ENCODE results near the gene ASB3.
"Not testable (repeated sequence)": the region's sequence is repeated elsewhere in the genome, so short reads cannot be mapped to it uniquely, and the experiment has no call there.

Gene ASB3

GRCh38 chr2:53727921-53728320, 58.8 kb downstream of the ASB3 start:
- DNase-seq, result no peak

- no peak for DNase-seq
These were observed 61.1 kb downstream of the ASB3 start for GRCh38 chr2:53725662-53726061.

- no peak for DNase-seq
These were observed 62.2 kb downstream of the ASB3 start for GRCh38 chr2:53724536-53724935.

GRCh38 chr2:53720944-53721343, 65.8 kb downstream of the ASB3 start:
- not testable (repeated sequence) for DNase-seq

GRCh38 chr2:53715568-53715967, 71.2 kb downstream of the ASB3 start:
- no peak for DNase-seq

DNA sequence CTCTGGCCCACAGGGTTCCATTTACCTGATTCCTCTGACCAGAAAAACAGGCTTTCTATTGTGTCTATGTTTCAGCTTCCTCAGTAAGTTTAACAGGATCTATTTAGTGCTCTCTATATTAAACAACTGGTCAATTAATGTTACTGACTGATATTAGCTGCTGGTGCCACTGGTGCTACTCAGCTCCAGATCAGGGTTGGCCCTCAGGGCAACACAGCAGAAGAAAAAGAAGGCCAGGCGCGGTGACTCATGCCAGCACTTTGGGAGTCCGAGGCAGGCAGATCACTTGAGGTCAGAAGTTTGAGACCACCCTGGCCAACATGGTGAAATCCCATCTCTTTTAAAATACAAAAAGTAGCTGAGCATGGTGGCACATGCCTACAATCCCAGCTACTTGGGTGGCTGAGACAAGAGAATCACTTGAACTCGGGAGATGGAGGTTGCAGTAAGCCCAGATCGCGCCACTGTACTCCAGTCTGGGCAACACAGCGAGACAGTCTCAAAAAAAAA, 75.4 kb downstream of the ASB3 start:
- no peak for DNase-seq

DNA sequence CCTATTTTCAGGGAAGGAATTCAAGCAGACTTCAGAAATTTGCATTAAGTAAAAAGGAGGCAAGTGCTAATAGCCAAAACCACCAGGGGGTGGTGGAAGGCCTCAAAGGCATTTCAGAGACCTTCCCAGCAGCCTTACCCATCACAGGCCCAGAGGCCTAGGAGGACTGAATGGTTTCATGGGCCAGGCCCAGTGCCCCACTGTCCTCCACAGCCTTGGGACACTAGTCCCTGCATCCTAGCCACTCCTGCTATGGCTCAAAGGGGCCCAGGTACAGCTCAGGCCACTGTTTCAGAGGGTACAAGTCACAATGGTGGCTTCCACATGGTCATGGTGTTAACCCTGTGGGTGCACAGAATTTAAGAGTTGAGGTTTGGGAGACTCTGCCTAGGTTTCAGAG, 77.8 kb downstream of the ASB3 start:
- DNase-seq, result no peak

- DNase-seq, result no peak
These were observed 85.5 kb downstream of the ASB3 start for GRCh38 chr2:53701221-53701620.

DNA sequence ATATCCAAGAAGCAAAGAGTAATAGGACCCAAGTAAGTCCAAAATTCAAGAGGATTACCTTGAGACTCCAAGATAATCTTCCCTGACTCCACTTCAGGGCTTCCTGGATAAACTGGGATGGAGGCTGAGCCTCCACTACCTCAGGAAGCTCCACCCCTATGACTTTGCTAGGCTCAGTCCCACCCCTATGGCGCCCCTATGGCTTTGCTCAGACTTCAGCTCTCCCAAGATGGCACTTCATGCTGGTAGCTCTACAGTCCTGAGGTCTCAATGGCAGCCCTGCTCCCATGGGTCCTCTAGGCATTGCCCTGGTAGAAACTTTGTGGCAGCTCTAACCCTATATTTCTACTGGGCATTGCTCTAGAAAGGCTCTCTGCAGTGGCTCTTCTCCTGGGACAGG, 89.1 kb downstream of the ASB3 start:
- DNase-seq, result no peak

- DNase-seq, result no peak
These were observed 89.7 kb downstream of the ASB3 start for GRCh38 chr2:53697092-53697491.

- DNase-seq, result no peak
These were observed 91.2 kb downstream of the ASB3 start for GRCh38 chr2:53695575-53695974.

DNA sequence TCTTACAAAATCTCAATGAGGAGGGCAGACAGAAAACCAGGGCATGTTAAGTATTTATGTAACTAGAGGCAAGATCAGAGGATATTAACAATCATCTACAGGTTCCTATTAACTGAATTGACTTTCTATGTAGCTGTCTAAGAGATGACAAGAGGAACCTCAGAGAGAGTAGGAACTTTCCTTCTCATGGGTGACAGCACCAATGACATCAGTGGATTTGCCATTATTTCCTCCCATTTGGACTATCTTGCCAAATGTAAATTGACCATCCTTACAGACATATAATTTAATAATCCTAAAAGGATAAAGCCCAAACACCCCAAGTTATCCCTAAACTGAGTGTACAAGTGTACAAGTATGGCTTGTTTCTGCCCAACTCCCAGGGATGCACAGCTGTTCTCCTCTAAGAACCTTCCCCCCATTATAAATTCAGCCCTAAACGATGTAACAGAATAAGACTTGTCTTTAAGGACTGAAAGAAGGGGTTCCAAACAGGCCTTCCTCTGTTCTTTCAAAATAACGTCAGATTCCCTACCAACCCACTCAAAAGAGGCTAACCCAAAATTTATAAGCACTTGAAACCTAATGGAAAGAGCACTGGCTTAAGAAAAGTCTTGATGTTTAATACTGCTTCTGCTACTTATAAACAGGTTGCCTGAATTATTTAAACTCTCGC, 92.5 kb downstream of the ASB3 start:
- no peak for DNase-seq

DNA sequence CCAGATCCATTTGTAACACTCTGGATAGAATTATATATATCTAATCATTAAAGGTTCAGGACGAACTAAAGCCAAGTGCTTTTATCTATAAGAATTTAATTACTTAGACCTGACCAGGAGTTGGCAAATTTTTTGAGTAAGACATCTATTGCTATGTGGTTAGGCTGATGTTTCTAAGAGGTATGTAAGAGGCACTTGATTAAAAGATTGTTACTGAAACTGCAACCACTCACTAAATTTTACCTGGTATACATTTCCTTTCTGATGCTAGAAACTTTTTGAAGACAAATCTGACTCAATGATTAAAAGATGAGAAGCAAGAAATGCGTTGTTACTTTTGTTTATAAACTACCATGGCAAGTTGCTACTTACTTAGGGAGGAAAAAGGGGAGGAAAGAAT, 95.9 kb downstream of the ASB3 start:
- DNase-seq, result no peak

- no peak for DNase-seq
These were observed 113.8 kb downstream of the ASB3 start for GRCh38 chr2:53672881-53673522.

DNA sequence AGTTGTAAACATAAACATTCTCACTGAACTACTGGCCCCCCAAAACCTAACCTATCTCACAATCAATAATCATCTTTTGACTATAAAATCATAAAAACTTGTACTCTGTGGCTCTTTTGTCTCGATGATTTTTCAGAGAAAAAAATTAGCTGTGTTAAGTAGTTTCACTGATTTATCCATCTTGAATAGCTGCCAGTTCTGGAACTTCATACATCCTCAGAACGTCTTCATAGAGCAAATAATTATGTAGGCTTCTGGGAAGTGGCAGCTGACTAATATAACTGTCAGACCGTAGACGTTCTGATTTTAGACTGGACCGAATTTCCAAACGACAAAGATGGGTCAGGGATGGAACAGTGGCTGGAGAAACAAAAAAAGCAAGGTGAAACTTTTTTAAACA, 116.4 kb downstream of the ASB3 start:
- DNase-seq, result no peak

GRCh38 chr2:53668624-53669026, 118.1 kb downstream of the ASB3 start:
- DNase-seq, result no peak

DNA sequence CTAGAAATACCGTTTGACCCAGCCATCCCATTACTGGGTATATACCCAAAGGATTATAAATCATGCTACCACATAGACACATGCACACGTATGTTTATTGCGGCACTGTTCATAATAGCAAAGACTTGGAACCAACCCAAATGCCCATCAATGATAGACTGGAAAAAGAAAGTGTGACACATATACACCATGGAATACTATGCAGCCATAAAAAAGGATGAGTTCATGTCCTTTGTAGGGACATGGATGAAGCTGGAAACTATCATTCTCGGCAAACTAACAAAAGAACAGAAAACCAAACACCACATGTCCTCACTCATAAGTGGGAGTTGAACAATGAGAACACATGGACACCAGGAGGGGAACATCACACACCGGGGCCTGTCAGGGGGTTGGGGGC, 119.6 kb downstream of the ASB3 start:
- DNase-seq, result not testable (repeated sequence)

DNA sequence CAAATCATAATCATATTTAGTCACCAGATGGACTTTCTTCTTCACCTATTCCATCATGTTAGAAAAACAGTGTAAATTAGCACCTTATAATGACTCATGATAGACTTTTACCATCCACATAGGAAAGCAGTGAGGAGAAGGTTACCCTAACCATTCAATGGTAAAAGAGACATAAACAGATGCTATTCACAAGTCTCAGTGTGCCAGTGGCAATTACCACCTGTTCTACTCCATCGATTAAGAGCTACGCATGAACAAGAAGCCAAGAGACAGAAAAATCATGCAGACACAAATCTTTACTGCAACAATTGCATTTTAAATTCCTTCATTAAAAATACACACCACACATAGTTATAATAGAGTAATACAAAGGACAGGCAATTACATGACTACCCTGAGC, 125.9 kb downstream of the ASB3 start:
- no peak for DNase-seq

- not testable (repeated sequence) for DNase-seq
These were observed 128.3 kb downstream of the ASB3 start for GRCh38 chr2:53658474-53658873.

DNA sequence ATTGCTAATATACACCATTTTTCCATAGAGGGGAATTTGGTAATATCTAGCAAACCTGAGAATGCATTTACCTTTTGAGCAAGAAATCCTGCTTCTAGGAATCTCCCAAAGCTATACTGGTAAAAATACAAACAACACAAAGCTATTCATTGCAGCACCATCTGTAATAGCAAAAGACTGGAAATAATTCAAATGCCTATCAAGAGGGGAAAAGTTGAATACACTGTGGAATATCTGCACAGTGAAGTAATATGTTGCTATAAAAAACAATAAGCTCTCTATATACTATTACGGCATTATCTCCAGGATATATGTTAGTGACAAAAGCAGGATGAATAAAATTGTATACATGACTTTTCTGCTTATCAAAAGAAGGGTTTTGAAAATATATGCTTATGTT, 131.5 kb downstream of the ASB3 start:
- DNase-seq, result no peak

GRCh38 chr2:53654396-53654795, 132.4 kb downstream of the ASB3 start:
- no peak for DNase-seq

- DNase-seq, result no peak
These were observed 134.6 kb downstream of the ASB3 start for GRCh38 chr2:53652131-53652530.

GRCh38 chr2:53646788-53647187, 140.0 kb downstream of the ASB3 start:
- no peak for DNase-seq

- no peak for DNase-seq
These were observed 145.5 kb downstream of the ASB3 start for GRCh38 chr2:53641290-53641689.

DNA sequence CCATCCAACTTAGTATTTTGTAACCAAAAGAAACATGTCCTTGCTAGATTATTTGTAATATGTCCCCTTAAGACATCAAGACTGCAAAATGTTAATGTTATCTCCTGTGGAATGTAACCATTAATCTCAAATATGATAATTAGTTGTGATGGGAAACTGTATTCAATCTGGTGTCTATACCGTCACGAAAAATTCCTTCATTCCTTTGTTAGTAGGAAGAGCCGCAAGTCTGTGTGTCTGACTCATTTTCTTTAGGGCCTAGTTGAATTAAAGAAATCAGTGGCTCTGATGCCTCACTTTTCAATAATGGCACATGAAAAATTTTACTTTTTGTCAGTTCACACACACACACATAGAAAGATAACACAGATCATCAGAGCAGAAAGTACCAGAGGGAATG, 146.3 kb downstream of the ASB3 start:
- no peak for DNase-seq

All from activated naive CD4-positive, alpha-beta T cell treated with Interleukin-2 at 50 U/mL for 16 hours (primary cell).